Adrenal gland (tissue), 12 donors: ENCODE measurements around the gene ICAM2. TPM values are rescaled to one million over a fixed set of nuclear protein-coding genes. Genes with fewer than 3 reads are reported as not detected.
A peak's percentile ranks its signal among the peaks of the same experiment; 100 is the strongest.

ENCODE experiments used
- DNase-seq, 7 donors: peaks; one replicate each; pipeline ENCODE4 v3.0.0-alpha.2; 2019 to 2020
- H3K27ac ChIP-seq, 5 donors: fragments of 200-600 bp; sonication (generic) in 4 of 5; 1 replicate in 3 of 5; 2 replicates in 2 of 5; pipeline versions ENCODE4 v1.5.1 to v1.8.0; 2016 to 2020; ENCODE audit warnings: mild to moderate bottlenecking in 1 of 5
- H3K27me3 ChIP-seq: fragments of 200-600 bp; 2 replicates; pipeline ENCODE4 v1.8.0; 2021
- H3K36me3 ChIP-seq, 2 donors: fragments of 200-600 bp; replicated peaks in 1 of 2; 1 replicate in 1 of 2; 2 replicates in 1 of 2; pipeline versions ENCODE4 v1.5.1 to v1.8.0; 2018 to 2022
- H3K4me1 ChIP-seq, 2 donors: fragments of 200-600 bp; replicated peaks in 1 of 2; 1 replicate in 1 of 2; 2 replicates in 1 of 2; pipeline versions ENCODE4 v1.5.1 to v1.8.0; 2018 to 2021
- H3K4me3 ChIP-seq, 4 donors: fragments of 200-600 bp; sonication (generic) in 3 of 4; one replicate each; pipeline ENCODE4 v1.5.1; 2016 to 2018
- H3K9me3 ChIP-seq, 3 donors: fragments of 200-600 bp; sonication (generic) in 1 of 3; replicated peaks in 1 of 3; 1 replicate in 2 of 3; 2 replicates in 1 of 3; pipeline versions ENCODE4 v1.5.1 to v1.8.0; 2016 to 2021
- CTCF ChIP-seq, 6 experiments: fragments of 450-650 bp in 4 of 6; fragments of 200-600 bp in 2 of 6; sonication (generic) in 1 of 6; IDR thresholded peaks; 1 replicate in 5 of 6; 2 replicates in 1 of 6; pipeline versions ENCODE4 v1.5.1 to v1.8.0; 2016 to 2021; ENCODE audit warnings: antibody characterized with exemption in 6 of 6, mild to moderate bottlenecking in 2 of 6, moderate library complexity in 1 of 6
- POLR2A ChIP-seq, 2 donors: fragments of 450-650 bp; IDR thresholded peaks; one replicate each; pipeline ENCODE4 v1.6.1; 2017; ENCODE audit warnings: antibody characterized with exemption in 2 of 2, mild to moderate bottlenecking in 2 of 2, moderate library complexity in 1 of 2
- WGBS, 4 donors: extraction: QIAGEN DNeasy Blood & Tissue Kit in 2 of 4; methylation state at CpG; one replicate each; pipeline versions ENCODE4 v1.1.5 to v1.1.7; 2013 to 2017; 5-methylcytosine and 5-hydroxymethylcytosine counted together
- intact Hi-C, 2 donors: fragments of 100-400 bp; cut with DNase I; formaldehyde crosslinking; loops; one replicate each; pipeline versions ENCODE4 v1.14.1 to v1.15.0; 2022 to 2023
- polyA plus RNA-seq, 3 donors: library from polyadenylated mRNA; stranded (reverse); fragments of 200-250 nt in 2 of 3; fragments of 350-450 nt in 1 of 3; fragmentation: Illumina TruSeq in 1 of 3; extraction: RNeasy Lipid Tissue Mini Kit (QIAGEN cat#74804) in 1 of 3; gene quantifications; one replicate each; pipeline ENCODE4 v1.2.3, GENCODE V29; 2013 to 2014
- total RNA-seq, 9 donors: library from RNA; depleted of rRNA in 4 of 9; stranded (reverse); fragments of >200 nt in 4 of 9; fragments of 120-200 nt in 1 of 9; fragmentation: NEBNext Ultra II Directional in 1 of 9; extraction: Animal tissue kit (Norgen Biotek cat#: 25700) in 1 of 9; gene quantifications; one replicate each; pipeline versions ENCODE4 v1.1.0 to v1.2.4, GENCODE V29; 2013 to 2023
- donor health status: healthy with polysubstance abuse.
- donor health status: Bipolar disorder and iron deficiency.
- donor health status: DM: yes; HTN: yes; CAD: no.
- donor health status: DM: no; HTN: no; CAD: no.
- donor health status: DM: no; HTN: no; CAD: no.
- donor health status: DM: yes; HTN: yes; CAD: no.

The ICAM2 gene
- total and polyA plus RNA-seq, 12 donors, result 9.6 to 42.2 (median 20.9) TPM

- WGBS, 4 donors, result 71 to 83% (median 74%) methylated on average over 11 of the region's 11 CpGs
- Histone ChIP-seq H3K4me3 (no peak overlapping the region), H3K27me3 (no peaks in the 10 kb centered on the region), H3K4me1 (peaks cover 0 to 8% of the 10 kb centered on the region in 2 donors), H3K9me3 (no peaks in the 10 kb centered on the region), H3K27ac (no peak overlapping the region), H3K36me3 (no peaks in the 10 kb centered on the region)
- TF ChIP-seq CTCF (IDR thresholded peaks at IDR 0.05) (no peak), POLR2A (IDR thresholded peaks at IDR 0.05) (no peak)
- intact Hi-C loops, result no loop called here
- no peak for DNase-seq
Measured at GRCh38 chr17:63966646-63967264, 53.7 kb downstream of the ICAM2 start.

GRCh38 chr17:63963123-63963522 lies 57.3 kb downstream of the ICAM2 start:
- TF ChIP-seq CTCF (IDR thresholded peaks at IDR 0.05) (no peak), POLR2A (IDR thresholded peaks at IDR 0.05) (no peak)
- Histone ChIP-seq H3K9me3 (no peaks in the 10 kb centered on the region), H3K4me3 (no peak overlapping the region), H3K27me3 (no peaks in the 10 kb centered on the region), H3K27ac (peak overlapping the region in 2 of 5 donors; percentile 51 to 82), H3K4me1 (peaks cover 0 to 8% of the 10 kb centered on the region in 2 donors), H3K36me3 (no peaks in the 10 kb centered on the region)
- DNase-seq, result peak in 3 of 7 donors; percentile 49 to 73 (median 55)
- intact Hi-C loops, result no loop called here
- 73 to 74% (median 74%) methylated on average over 4 of the region's 4 CpGs for WGBS, 4 donors

- Histone ChIP-seq H3K9me3 (no peaks in the 10 kb centered on the region), H3K27ac (peak overlapping the region in 3 of 5 donors; percentile 32 to 82 (median 52)), H3K4me1 (peaks cover 0 to 8% of the 10 kb centered on the region in 2 donors), H3K27me3 (no peaks in the 10 kb centered on the region), H3K4me3 (no peak overlapping the region), H3K36me3 (no peaks in the 10 kb centered on the region)
- peak in 3 of 7 donors; percentile 39 to 45 (median 42) for DNase-seq
- intact Hi-C loops, result no loop called here
- WGBS, 4 donors, result 37 to 40% (median 39%) methylated on average over 1 to 10 of the region's 10 CpGs
- TF ChIP-seq POLR2A (IDR thresholded peaks at IDR 0.05) (no peak), CTCF (IDR thresholded peaks at IDR 0.05) (no peak)
Measured at GRCh38 chr17:63962298-63962744, 58.1 kb downstream of the ICAM2 start.

- Histone ChIP-seq H3K4me3 (peak overlapping the region in 1 of 4 donors; percentile 17), H3K4me1 (peaks cover 0 to 8% of the 10 kb centered on the region in 2 donors), H3K9me3 (no peaks in the 10 kb centered on the region), H3K36me3 (no peaks in the 10 kb centered on the region), H3K27ac (peak overlapping the region in 2 of 5 donors; percentile 52 to 82), H3K27me3 (no peaks in the 10 kb centered on the region)
- TF ChIP-seq CTCF (IDR thresholded peaks at IDR 0.05) (no peak), POLR2A (IDR thresholded peaks at IDR 0.05) (no peak)
- intact Hi-C loops, result no loop called here
- DNase-seq, result peak; percentile 79 to 91 (median 83)
- 12 to 22% (median 15%) methylated on average over 23 to 37 of the region's 37 CpGs for WGBS, 4 donors
Measured at GRCh38 chr17:63961355-63962212, 58.8 kb downstream of the ICAM2 start.
